ENCODE results near the gene CSGALNACT2. TPM values are rescaled to one million over a fixed set of nuclear protein-coding genes. Genes with fewer than 3 reads are reported as not detected.
"Not testable (repeated sequence)": the region's sequence is repeated elsewhere in the genome, so short reads cannot be mapped to it uniquely, and the experiment has no call there.

Gene CSGALNACT2
- polyA plus RNA-seq, 4 donors = 2.5 to 13.4 (median 4.8) TPM

DNA sequence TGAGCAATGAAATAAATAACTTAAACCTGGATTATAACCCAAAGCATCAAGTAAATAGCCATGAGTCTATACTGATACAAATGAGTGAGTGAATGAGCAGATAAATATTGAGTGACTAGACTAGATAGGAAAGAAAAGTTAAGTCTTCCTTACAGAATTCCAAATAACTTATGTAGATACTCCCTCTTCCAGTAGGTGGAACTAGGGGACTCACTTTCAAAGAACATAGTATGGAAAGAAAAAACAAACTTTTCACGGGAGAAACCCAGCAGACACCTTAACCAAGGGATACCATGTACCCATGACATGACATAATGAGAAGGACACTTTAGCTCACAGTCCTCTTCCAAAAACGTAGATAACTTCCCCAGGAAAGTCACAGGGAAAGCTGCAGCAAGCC, 32.2 kb downstream of the CSGALNACT2 start:
- FAIRE-seq (no peak), DNase-seq (peak in 1 of 2 donors; percentile 12)
- no peak overlapping the region for H3K4me3 ChIP-seq (ENCODE audit: low read depth in 1 of 3, low read length in 3 of 3)
- no peaks in the 10 kb centered on the region for H3K9me3 ChIP-seq (ENCODE audit: control insufficient read depth in 2 of 2, insufficient read depth in 1 of 2, low read depth in 1 of 2, low read length in 1 of 2)
- H3K27me3 ChIP-seq (ENCODE audit: control insufficient read depth in 3 of 3, insufficient read depth in 3 of 3, low read length in 3 of 3) = no peaks in the 10 kb centered on the region
- H3K4me1 ChIP-seq (ENCODE audit: control insufficient read depth in 3 of 3, insufficient read depth in 2 of 3, low read depth in 1 of 3, low read length in 2 of 3) = peaks cover 0 to 7% (median 0%) of the 10 kb centered on the region in 3 donors
- H3K27ac ChIP-seq (ENCODE audit: low read depth in 1 of 3, low read length in 2 of 3) = no peak overlapping the region
- WGBS, 3 donors = 33 to 71% (median 49%) methylated on average over 2 of the region's 2 CpGs
- H3K36me3 ChIP-seq (ENCODE audit: control insufficient read depth in 3 of 3, insufficient read depth in 2 of 3, low read depth in 1 of 3, low read length in 3 of 3) = peaks cover 0 to 2% (median 2%) of the 10 kb centered on the region in 3 donors

DNA sequence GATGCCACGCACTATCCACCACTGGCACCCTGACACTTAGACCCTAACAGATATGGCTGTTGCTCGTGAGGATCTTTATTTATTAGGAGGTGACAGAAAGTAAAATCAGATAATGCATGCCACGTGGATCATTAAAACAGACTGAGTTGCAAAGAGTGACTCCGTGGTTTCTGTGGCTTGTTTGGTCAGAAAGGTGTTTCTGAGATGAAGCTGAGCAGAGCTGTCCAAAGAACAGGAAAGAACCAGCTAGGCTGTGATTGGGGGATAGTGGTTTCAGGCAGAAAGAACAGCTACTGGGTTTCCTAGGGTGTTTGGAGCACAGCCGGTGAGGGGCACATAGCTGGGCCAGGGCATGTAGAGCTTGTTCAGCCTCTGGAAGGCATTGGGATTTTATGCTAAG, 34.4 kb downstream of the CSGALNACT2 start:
- Histone ChIP-seq H3K27me3 (ENCODE audit: control insufficient read depth in 3 of 3, insufficient read depth in 3 of 3, low read length in 3 of 3) (no peaks in the 10 kb centered on the region), H3K36me3 (ENCODE audit: control insufficient read depth in 3 of 3, insufficient read depth in 2 of 3, low read depth in 1 of 3, low read length in 3 of 3) (peaks cover 0 to 7% (median 5%) of the 10 kb centered on the region in 3 donors)
- no peak for FAIRE-seq

DNA sequence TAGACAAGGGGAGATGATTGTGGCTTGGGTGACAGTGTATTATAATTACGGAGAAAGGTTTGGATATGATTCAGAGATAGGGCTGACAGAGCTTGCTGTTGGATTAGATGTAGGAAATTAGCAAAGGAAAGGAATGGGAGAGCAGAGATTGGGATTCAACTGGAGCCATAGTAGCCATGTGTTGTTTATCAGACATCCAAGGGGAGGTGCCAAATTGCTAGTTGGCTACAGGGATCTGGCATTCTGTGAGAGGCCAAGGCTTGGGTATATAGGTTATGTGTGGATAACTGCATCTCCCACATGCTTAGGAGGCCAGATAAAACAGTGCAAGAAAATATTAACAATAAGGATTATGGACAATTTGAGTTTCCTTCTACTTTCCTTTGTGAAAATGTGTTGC, 34.9 kb downstream of the CSGALNACT2 start:
- FAIRE-seq = no peak

More for the DNA sequence above, 34.4 kb downstream of the CSGALNACT2 start:
- DNase-seq = no peak
- Histone ChIP-seq H3K4me1 (ENCODE audit: control insufficient read depth in 3 of 3, insufficient read depth in 2 of 3, low read depth in 1 of 3, low read length in 2 of 3) (peaks cover 0 to 7% (median 0%) of the 10 kb centered on the region in 3 donors), H3K4me3 (ENCODE audit: low read depth in 1 of 3, low read length in 3 of 3) (no peak overlapping the region), H3K9me3 (ENCODE audit: control insufficient read depth in 2 of 2, insufficient read depth in 1 of 2, low read depth in 1 of 2, low read length in 1 of 2) (no peaks in the 10 kb centered on the region), H3K27ac (ENCODE audit: low read depth in 1 of 3, low read length in 2 of 3) (no peak overlapping the region)
- 76 to 90% (median 82%) methylated on average over 5 of the region's 5 CpGs for WGBS, 3 donors

DNA sequence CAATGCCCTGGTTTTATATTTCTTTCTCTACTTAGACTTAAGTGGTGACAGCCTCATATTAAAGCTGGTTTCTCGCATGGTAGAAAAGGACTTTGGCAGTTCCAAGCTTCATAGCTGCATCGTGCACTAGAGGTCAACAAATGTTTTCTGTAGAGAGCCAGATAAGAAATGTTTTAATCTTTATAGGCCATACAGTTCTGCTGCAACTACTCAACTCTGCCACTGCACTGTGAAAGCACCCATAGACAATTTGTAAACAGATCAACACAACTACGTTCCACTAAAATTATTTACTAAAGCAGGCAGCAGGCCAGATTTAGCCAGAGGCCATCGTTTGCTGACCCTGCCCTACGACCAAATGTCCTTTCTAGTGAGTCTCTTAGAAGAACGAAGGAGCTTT, 36.7 kb downstream of the CSGALNACT2 start:
- no peak overlapping the region for H3K27ac ChIP-seq (ENCODE audit: low read depth in 1 of 3, low read length in 2 of 3)

More for the DNA sequence above, 34.9 kb downstream of the CSGALNACT2 start:
- Histone ChIP-seq H3K4me3 (ENCODE audit: low read depth in 1 of 3, low read length in 3 of 3) (no peak overlapping the region), H3K27me3 (ENCODE audit: control insufficient read depth in 3 of 3, insufficient read depth in 3 of 3, low read length in 3 of 3) (no peaks in the 10 kb centered on the region), H3K27ac (ENCODE audit: low read depth in 1 of 3, low read length in 2 of 3) (no peak overlapping the region), H3K36me3 (ENCODE audit: control insufficient read depth in 3 of 3, insufficient read depth in 2 of 3, low read depth in 1 of 3, low read length in 3 of 3) (peaks cover 0 to 7% (median 5%) of the 10 kb centered on the region in 3 donors), H3K4me1 (ENCODE audit: control insufficient read depth in 3 of 3, insufficient read depth in 2 of 3, low read depth in 1 of 3, low read length in 2 of 3) (peaks cover 0 to 7% (median 0%) of the 10 kb centered on the region in 3 donors), H3K9me3 (ENCODE audit: control insufficient read depth in 2 of 2, insufficient read depth in 1 of 2, low read depth in 1 of 2, low read length in 1 of 2) (peaks cover 0 to 1% of the 10 kb centered on the region in 2 donors)
- 80 to 89% (median 85%) methylated on average over 1 of the region's 1 CpG for WGBS, 3 donors
- DNase-seq = no peak

DNA sequence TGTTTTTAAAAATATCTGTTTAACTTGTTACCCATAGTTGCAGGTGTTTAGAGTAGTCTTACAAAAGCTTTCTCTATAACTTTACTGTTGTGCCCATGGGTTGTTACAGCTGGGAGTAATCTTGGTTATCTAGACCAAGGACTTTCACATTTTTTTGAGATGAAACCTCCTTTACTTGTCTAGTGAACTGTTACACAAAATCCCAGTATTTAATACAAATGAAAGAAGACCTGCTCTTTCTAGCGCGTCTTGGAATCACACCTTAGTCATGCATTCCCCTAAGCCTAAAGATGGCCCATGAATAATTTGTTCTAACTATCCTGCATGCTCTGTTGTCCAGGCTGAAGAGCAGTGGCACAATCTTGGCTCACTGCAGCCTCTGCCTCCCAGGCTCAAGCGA, 38.0 kb downstream of the CSGALNACT2 start:
- Histone ChIP-seq H3K36me3 (ENCODE audit: control insufficient read depth in 3 of 3, insufficient read depth in 2 of 3, low read depth in 1 of 3, low read length in 3 of 3) (peaks cover 0 to 11% (median 3%) of the 10 kb centered on the region in 3 donors), H3K4me3 (ENCODE audit: low read depth in 1 of 3, low read length in 3 of 3) (no peak overlapping the region), H3K27me3 (ENCODE audit: control insufficient read depth in 3 of 3, insufficient read depth in 3 of 3, low read length in 3 of 3) (no peaks in the 10 kb centered on the region), H3K4me1 (ENCODE audit: control insufficient read depth in 3 of 3, insufficient read depth in 2 of 3, low read depth in 1 of 3, low read length in 2 of 3) (peaks cover 0 to 7% (median 0%) of the 10 kb centered on the region in 3 donors), H3K27ac (ENCODE audit: low read depth in 1 of 3, low read length in 2 of 3) (no peak overlapping the region), H3K9me3 (ENCODE audit: control insufficient read depth in 2 of 2, insufficient read depth in 1 of 2, low read depth in 1 of 2, low read length in 1 of 2) (peaks cover 0 to 10% of the 10 kb centered on the region in 2 donors)
- FAIRE-seq (no peak), DNase-seq (no peak)
- 82 to 91% (median 83%) methylated on average over 3 of the region's 3 CpGs for WGBS, 3 donors

More for the DNA sequence above, 36.7 kb downstream of the CSGALNACT2 start:
- DNase-seq (peak; percentile 17 to 62), FAIRE-seq (no peak)
- H3K9me3 ChIP-seq (ENCODE audit: control insufficient read depth in 2 of 2, insufficient read depth in 1 of 2, low read depth in 1 of 2, low read length in 1 of 2) = peaks cover 0 to 9% of the 10 kb centered on the region in 2 donors
- H3K27me3 ChIP-seq (ENCODE audit: control insufficient read depth in 3 of 3, insufficient read depth in 3 of 3, low read length in 3 of 3) = no peaks in the 10 kb centered on the region
- peaks cover 0 to 7% (median 0%) of the 10 kb centered on the region in 3 donors for H3K4me1 ChIP-seq (ENCODE audit: control insufficient read depth in 3 of 3, insufficient read depth in 2 of 3, low read depth in 1 of 3, low read length in 2 of 3)
- H3K36me3 ChIP-seq (ENCODE audit: control insufficient read depth in 3 of 3, insufficient read depth in 2 of 3, low read depth in 1 of 3, low read length in 3 of 3) = peaks cover 0 to 10% (median 3%) of the 10 kb centered on the region in 3 donors
- H3K4me3 ChIP-seq (ENCODE audit: low read depth in 1 of 3, low read length in 3 of 3) = no peak overlapping the region
- 21 to 48% (median 37%) methylated on average over 6 of the region's 6 CpGs for WGBS, 3 donors

DNA sequence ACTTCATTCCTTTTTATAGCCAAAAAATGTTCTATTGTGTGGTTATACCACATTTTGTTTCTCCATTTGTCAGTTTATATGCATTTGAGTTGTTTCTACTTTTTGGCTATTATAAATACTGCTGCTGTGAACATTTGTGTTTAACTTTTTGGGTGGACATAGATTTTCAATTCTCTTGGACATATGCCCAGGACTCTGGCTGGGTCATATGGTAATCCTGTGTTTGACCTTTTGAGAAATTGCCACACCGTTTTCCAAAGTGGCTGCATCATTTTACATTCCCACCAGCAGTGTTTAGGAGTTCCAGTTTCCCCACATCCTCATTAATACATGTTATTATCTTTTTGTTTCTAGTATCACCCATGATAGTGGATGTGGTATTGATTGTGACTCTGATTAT, 39.4 kb downstream of the CSGALNACT2 start:
- no peak for DNase-seq
- FAIRE-seq = no peak

DNA sequence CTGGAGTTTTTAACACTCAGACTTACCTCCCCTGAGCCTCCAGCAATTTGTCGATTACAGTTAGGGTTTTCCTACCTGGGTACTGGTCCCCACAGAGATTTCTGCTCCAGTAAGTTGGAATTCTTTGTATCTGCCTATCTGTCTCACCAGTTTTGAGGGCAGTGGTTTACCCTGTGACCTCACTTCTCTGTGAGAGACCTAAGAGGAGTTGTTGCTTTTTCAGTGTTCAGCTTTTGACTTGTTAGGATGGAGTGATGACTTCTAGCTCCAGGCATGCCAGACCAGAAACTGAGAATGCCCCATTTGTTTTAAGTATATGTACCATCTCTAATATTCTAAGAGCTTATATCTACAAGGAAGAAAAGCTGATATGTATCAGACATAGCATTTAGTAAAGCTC, 42.9 kb downstream of the CSGALNACT2 start:
- Histone ChIP-seq H3K27ac (ENCODE audit: low read depth in 1 of 3, low read length in 2 of 3) (no peak overlapping the region), H3K4me1 (ENCODE audit: control insufficient read depth in 3 of 3, insufficient read depth in 2 of 3, low read depth in 1 of 3, low read length in 2 of 3) (no peaks in the 10 kb centered on the region), H3K27me3 (ENCODE audit: control insufficient read depth in 3 of 3, insufficient read depth in 3 of 3, low read length in 3 of 3) (no peaks in the 10 kb centered on the region), H3K9me3 (ENCODE audit: control insufficient read depth in 2 of 2, insufficient read depth in 1 of 2, low read depth in 1 of 2, low read length in 1 of 2) (peaks cover 0 to 10% of the 10 kb centered on the region in 2 donors), H3K36me3 (ENCODE audit: control insufficient read depth in 3 of 3, insufficient read depth in 2 of 3, low read depth in 1 of 3, low read length in 3 of 3) (peaks cover 2 to 14% (median 5%) of the 10 kb centered on the region in 3 donors), H3K4me3 (ENCODE audit: low read depth in 1 of 3, low read length in 3 of 3) (no peak overlapping the region)
- DNase-seq (no peak), FAIRE-seq (no peak)
- WGBS, 3 donors = 98 to 100% (median 100%) methylated on average over 1 of the region's 1 CpG

More for the DNA sequence above, 39.4 kb downstream of the CSGALNACT2 start:
- Histone ChIP-seq H3K27ac (ENCODE audit: low read depth in 1 of 3, low read length in 2 of 3) (no peak overlapping the region), H3K4me1 (ENCODE audit: control insufficient read depth in 3 of 3, insufficient read depth in 2 of 3, low read depth in 1 of 3, low read length in 2 of 3) (peaks cover 0 to 4% (median 0%) of the 10 kb centered on the region in 3 donors), H3K27me3 (ENCODE audit: control insufficient read depth in 3 of 3, insufficient read depth in 3 of 3, low read length in 3 of 3) (no peaks in the 10 kb centered on the region), H3K9me3 (ENCODE audit: control insufficient read depth in 2 of 2, insufficient read depth in 1 of 2, low read depth in 1 of 2, low read length in 1 of 2) (peaks cover 0 to 10% of the 10 kb centered on the region in 2 donors), H3K36me3 (ENCODE audit: control insufficient read depth in 3 of 3, insufficient read depth in 2 of 3, low read depth in 1 of 3, low read length in 3 of 3) (peaks cover 0 to 13% (median 3%) of the 10 kb centered on the region in 3 donors), H3K4me3 (ENCODE audit: low read depth in 1 of 3, low read length in 3 of 3) (no peak overlapping the region)
- 73 to 84% (median 84%) methylated on average over 1 of the region's 1 CpG for WGBS, 3 donors

DNA sequence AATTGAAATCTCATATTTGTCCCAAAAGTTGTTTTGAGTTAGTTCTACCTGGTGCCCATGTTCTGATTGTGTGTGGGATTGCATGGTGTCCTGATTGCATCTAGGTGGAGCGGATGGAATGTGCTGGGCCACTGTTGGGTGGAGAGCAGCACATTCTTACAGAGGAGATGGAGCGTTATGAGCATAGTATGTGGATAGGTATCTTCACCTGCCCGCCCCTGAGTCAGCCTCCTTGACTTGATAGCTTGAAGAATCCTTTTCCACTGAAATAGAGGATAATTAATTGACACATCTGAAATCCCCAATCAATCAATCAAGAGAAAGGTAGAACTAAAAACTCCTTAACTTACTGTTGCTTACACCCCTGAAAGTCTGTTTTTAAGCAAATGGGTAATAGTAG, 45.5 kb downstream of the CSGALNACT2 start:
- H3K4me3 ChIP-seq (ENCODE audit: low read depth in 1 of 3, low read length in 3 of 3); FAIRE-seq; DNase-seq; H3K27me3 ChIP-seq (ENCODE audit: control insufficient read depth in 3 of 3, insufficient read depth in 3 of 3, low read length in 3 of 3); H3K4me1 ChIP-seq (ENCODE audit: control insufficient read depth in 3 of 3, insufficient read depth in 2 of 3, low read depth in 1 of 3, low read length in 2 of 3); H3K27ac ChIP-seq (ENCODE audit: low read depth in 1 of 3, low read length in 2 of 3); H3K36me3 ChIP-seq (ENCODE audit: control insufficient read depth in 3 of 3, insufficient read depth in 2 of 3, low read depth in 1 of 3, low read length in 3 of 3): not testable (repeated sequence)
- WGBS, 3 donors = 97 to 100% (median 98%) methylated on average over 3 of the region's 3 CpGs
- peaks cover 0 to 12% of the 10 kb centered on the region in 2 donors for H3K9me3 ChIP-seq (ENCODE audit: control insufficient read depth in 2 of 2, insufficient read depth in 1 of 2, low read depth in 1 of 2, low read length in 1 of 2)

DNA sequence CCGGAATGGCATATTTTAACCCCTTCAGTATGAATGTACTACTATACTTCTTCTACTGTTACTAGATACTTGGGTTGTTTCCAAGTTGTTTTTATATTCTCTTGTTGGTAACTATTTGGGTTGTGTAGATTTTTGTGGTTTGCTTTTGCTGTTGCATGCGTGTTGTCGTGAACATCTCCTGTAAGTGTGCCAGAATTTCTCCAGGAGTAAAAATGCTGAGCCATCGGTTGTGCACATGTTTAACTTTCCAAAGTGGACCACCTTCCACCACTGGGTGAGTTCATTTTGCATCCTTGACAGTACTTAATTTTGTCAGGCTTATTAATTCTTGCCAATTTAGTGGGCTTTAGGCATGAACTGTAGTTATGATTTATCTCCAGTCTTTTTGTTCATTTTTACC, 47.9 kb downstream of the CSGALNACT2 start:
- no peak overlapping the region for H3K27ac ChIP-seq (ENCODE audit: low read depth in 1 of 3, low read length in 2 of 3)
- peaks cover 0 to 4% of the 10 kb centered on the region in 2 donors for H3K9me3 ChIP-seq (ENCODE audit: control insufficient read depth in 2 of 2, insufficient read depth in 1 of 2, low read depth in 1 of 2, low read length in 1 of 2)
- no peak for FAIRE-seq
- no peaks in the 10 kb centered on the region for H3K4me1 ChIP-seq (ENCODE audit: control insufficient read depth in 3 of 3, insufficient read depth in 2 of 3, low read depth in 1 of 3, low read length in 2 of 3)
- H3K27me3 ChIP-seq (ENCODE audit: control insufficient read depth in 3 of 3, insufficient read depth in 3 of 3, low read length in 3 of 3) = no peaks in the 10 kb centered on the region
- 30 to 70% (median 46%) methylated on average over 4 of the region's 4 CpGs for WGBS, 3 donors
- H3K4me3 ChIP-seq (ENCODE audit: low read depth in 1 of 3, low read length in 3 of 3) = no peak overlapping the region
- H3K36me3 ChIP-seq (ENCODE audit: control insufficient read depth in 3 of 3, insufficient read depth in 2 of 3, low read depth in 1 of 3, low read length in 3 of 3) = peaks cover 1 to 6% (median 2%) of the 10 kb centered on the region in 3 donors
- DNase-seq = no peak
